ENCODE data around the gene STARD4. TPM values are rescaled to one million over a fixed set of nuclear protein-coding genes. Genes with fewer than 3 reads are reported as not detected.
A peak's percentile ranks its signal among the peaks of the same experiment; 100 is the strongest.

Gene STARD4
- total and polyA plus RNA-seq, 9 of the 15 experiments (the other 6 are each of a cell fraction or from before 2014, with no cell fraction given) = 28.4 to 88.0 (median 34.0) TPM

DNA sequence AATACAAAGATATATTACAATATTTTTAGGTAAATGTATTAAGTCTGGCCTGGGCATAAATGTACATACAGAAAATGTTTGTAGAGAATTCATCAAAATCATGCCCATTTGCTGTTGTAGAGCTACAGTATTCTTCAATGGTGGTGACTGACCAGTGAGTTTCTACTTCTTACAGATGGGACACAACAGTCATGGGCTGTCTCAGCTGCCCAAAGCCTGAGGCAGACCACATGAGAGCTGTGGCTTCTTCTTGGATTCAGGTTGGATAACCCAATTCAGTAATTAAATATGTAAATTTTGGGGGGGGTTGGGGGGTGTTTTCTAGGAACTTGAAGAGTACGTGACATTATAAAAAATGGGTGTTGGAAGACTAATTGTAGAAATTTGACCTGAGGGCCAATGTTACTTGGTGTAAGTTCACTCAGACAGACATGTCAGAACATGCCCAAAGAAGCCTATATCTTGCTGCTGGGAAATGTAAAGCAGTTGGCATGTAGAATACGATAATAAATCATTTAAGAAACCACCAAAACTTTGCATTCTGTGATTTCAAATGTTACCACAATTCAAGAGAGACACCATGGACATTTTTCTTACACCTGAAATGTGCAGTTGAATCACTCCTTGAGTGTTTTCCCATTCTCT, 17.9 kb downstream of the STARD4 start:
- peak; percentile 15 for FAIRE-seq
- Histone ChIP-seq H4K20me1 (replicated peaks; ENCODE audit: control insufficient read depth, insufficient read depth, low read length) (no peaks in the 10 kb centered on the region), H3K9me1 (ENCODE audit: control insufficient read depth, insufficient read depth, low read length) (no peaks in the 10 kb centered on the region), H3K36me3 (ENCODE audit: control insufficient read depth, insufficient read depth, low read length) (peaks cover 45% of the 10 kb centered on the region), H3K9me3 (replicated peaks; ENCODE audit: control insufficient read depth, insufficient read depth, low read depth, low read length) (no peaks in the 10 kb centered on the region), H3K4me2 (ENCODE audit: insufficient read depth, low read length) (no peak overlapping the region), H3K79me2 (ENCODE audit: control insufficient read depth, insufficient read depth, low read length) (no peaks in the 10 kb centered on the region), H3K4me3 (no peak overlapping the region), H3K9ac (ENCODE audit: insufficient read depth in 1 of 2, low read depth in 2 of 2, low read length in 2 of 2) (no peak overlapping the region), H3K27ac (ENCODE audit: extremely low read depth, low read depth, low read length) (no peak overlapping the region), H2AFZ (ENCODE audit: low read depth, low read length) (no peak overlapping the region), H3K27me3 (ENCODE audit: control insufficient read depth in 2 of 2, insufficient read depth in 2 of 2, low read length in 2 of 2) (no peaks in the 10 kb centered on the region), H3K4me1 (replicated peaks in 1 of 2; ENCODE audit: control insufficient read depth in 2 of 2, insufficient read depth in 2 of 2, low read length in 2 of 2) (no peaks in the 10 kb centered on the region)
- BruUV-seq (replicated peaks) = no TSS peak
- POLR2A ChIA-PET = interaction anchor here (2.5 kb wide), 1 partner anchor 13 kb away, joined by 7 read pairs; no protein-coding TSS in a partner anchor
- WGBS (ENCODE audit: insufficient coverage, low coverage, missing lambda C conversion rate) = 76% methylated on average over 2 of the region's 2 CpGs
- peak; percentile 62; the same call in 2 of the 3 replicates for ATAC-seq
- no peak for DNase-seq (ENCODE audit: extremely low read depth in 1 of 4, low spot score in 3 of 4)
- intact Hi-C loops (cut with micrococcal nuclease) = no loop called here
- CTCF ChIA-PET (ENCODE audit: low intra/inter-chr PET ratio) = no interaction called here
- in situ Hi-C loops (cut with MboI) = no loop called here
- TF ChIP-seq, protein P1, sequence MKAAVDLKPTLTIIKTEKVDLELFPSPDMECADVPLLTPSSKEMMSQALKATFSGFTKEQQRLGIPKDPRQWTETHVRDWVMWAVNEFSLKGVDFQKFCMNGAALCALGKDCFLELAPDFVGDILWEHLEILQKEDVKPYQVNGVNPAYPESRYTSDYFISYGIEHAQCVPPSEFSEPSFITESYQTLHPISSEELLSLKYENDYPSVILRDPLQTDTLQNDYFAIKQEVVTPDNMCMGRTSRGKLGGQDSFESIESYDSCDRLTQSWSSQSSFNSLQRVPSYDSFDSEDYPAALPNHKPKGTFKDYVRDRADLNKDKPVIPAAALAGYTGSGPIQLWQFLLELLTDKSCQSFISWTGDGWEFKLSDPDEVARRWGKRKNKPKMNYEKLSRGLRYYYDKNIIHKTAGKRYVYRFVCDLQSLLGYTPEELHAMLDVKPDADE (conservative IDR thresholded peaks at IDR 0.05; ENCODE audit: control insufficient read depth, low read depth, low read length) = no peak
- TF ChIP-seq FUS (optimal IDR thresholded peaks at IDR 0.05; ENCODE audit: low read depth, low read length) = no peak
- TF ChIP-seq, protein P2, sequence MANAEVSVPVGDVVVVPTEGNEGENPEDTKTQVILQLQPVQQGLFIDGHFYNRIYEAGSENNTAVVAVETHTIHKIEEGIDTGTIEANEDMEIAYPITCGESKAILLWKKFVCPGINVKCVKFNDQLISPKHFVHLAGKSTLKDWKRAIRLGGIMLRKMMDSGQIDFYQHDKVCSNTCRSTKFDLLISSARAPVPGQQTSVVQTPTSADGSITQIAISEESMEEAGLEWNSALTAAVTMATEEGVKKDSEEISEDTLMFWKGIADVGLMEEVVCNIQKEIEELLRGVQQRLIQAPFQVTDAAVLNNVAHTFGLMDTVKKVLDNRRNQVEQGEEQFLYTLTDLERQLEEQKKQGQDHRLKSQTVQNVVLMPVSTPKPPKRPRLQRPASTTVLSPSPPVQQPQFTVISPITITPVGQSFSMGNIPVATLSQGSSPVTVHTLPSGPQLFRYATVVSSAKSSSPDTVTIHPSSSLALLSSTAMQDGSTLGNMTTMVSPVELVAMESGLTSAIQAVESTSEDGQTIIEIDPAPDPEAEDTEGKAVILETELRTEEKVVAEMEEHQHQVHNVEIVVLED (CRISPR knock-in tag; IDR thresholded peaks at IDR 0.05) = no peak
- no peak for TF ChIP-seq SPI1 (IDR thresholded peaks at IDR 0.05; ENCODE audit: borderline replicate concordance, low read depth, low read length)
- TF ChIP-seq CBFB (CRISPR knock-in tag; IDR thresholded peaks at IDR 0.05) = no peak
- TF ChIP-seq, protein P3, sequence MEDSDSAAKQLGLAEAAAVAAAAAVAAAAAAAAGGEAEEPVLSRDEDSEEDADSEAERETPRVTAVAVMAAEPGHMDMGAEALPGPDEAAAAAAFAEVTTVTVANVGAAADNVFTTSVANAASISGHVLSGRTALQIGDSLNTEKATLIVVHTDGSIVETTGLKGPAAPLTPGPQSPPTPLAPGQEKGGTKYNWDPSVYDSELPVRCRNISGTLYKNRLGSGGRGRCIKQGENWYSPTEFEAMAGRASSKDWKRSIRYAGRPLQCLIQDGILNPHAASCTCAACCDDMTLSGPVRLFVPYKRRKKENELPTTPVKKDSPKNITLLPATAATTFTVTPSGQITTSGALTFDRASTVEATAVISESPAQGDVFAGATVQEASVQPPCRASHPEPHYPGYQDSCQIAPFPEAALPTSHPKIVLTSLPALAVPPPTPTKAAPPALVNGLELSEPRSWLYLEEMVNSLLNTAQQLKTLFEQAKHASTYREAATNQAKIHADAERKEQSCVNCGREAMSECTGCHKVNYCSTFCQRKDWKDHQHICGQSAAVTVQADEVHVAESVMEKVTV (CRISPR knock-in tag; IDR thresholded peaks at IDR 0.05) = no peak
- no peak for TF ChIP-seq ZNF282 (CRISPR knock-in tag; IDR thresholded peaks at IDR 0.05)
- TF ChIP-seq BRCA1 (IDR thresholded peaks at IDR 0.05) = no peak
- TF ChIP-seq BRCA1 (CRISPR knock-in tag; IDR thresholded peaks at IDR 0.05) = no peak
- TF ChIP-seq, protein P4, sequence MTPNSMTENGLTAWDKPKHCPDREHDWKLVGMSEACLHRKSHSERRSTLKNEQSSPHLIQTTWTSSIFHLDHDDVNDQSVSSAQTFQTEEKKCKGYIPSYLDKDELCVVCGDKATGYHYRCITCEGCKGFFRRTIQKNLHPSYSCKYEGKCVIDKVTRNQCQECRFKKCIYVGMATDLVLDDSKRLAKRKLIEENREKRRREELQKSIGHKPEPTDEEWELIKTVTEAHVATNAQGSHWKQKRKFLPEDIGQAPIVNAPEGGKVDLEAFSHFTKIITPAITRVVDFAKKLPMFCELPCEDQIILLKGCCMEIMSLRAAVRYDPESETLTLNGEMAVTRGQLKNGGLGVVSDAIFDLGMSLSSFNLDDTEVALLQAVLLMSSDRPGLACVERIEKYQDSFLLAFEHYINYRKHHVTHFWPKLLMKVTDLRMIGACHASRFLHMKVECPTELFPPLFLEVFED (CRISPR knock-in tag; conservative IDR thresholded peaks at IDR 0.05) = no peak
- no peak for TF ChIP-seq ZC3H4 (CRISPR knock-in tag; IDR thresholded peaks at IDR 0.05; ENCODE audit: borderline replicate concordance)
- TF ChIP-seq, protein P5, sequence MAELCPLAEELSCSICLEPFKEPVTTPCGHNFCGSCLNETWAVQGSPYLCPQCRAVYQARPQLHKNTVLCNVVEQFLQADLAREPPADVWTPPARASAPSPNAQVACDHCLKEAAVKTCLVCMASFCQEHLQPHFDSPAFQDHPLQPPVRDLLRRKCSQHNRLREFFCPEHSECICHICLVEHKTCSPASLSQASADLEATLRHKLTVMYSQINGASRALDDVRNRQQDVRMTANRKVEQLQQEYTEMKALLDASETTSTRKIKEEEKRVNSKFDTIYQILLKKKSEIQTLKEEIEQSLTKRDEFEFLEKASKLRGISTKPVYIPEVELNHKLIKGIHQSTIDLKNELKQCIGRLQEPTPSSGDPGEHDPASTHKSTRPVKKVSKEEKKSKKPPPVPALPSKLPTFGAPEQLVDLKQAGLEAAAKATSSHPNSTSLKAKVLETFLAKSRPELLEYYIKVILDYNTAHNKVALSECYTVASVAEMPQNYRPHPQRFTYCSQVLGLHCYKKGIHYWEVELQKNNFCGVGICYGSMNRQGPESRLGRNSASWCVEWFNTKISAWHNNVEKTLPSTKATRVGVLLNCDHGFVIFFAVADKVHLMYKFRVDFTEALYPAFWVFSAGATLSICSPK (IDR thresholded peaks at IDR 0.05; ENCODE audit: borderline replicate concordance) = no peak
- TF ChIP-seq ZNF57 (CRISPR knock-in tag; IDR thresholded peaks at IDR 0.05) = no peak
- no peak for TF ChIP-seq POLR3G (IDR thresholded peaks at IDR 0.05; ENCODE audit: extremely low read depth, insufficient read length, insufficient replicate concordance)
- no peak for TF ChIP-seq DMBX1 (CRISPR knock-in tag; IDR thresholded peaks at IDR 0.05; ENCODE audit: borderline replicate concordance)

All from K562 (cell line).